KOPT-K1 (cell line): ENCODE measurements around the gene SIAH3.

Source experiments
- H3K27ac ChIP-seq: fragments of 200-600 bp; sonication (generic); 2 replicates; pipeline ENCODE4 v1.5.1; 2016; ENCODE audit warnings: antibody characterized with exemption, mild to moderate bottlenecking, low read depth, low read length; ENCODE audit not compliant: poor library complexity, severe bottlenecking
- H3K36me3 ChIP-seq: fragments of 200-600 bp; sonication (generic); 2 replicates; pipeline ENCODE4 v1.5.1; 2017; ENCODE audit warnings: antibody characterized with exemption, mild to moderate bottlenecking, low read length, moderate library complexity; ENCODE audit not compliant: insufficient read depth
- H3K9me3 ChIP-seq: fragments of 200-600 bp; sonication (generic); 2 replicates; pipeline ENCODE4 v1.5.1; 2017; ENCODE audit warnings: antibody characterized with exemption, low read length, mild to moderate bottlenecking; ENCODE audit not compliant: insufficient read depth, poor library complexity, severe bottlenecking

Gene SIAH3

GRCh38 chr13:45838171-45838745, 13.3 kb downstream of the SIAH3 start:
- H3K27ac ChIP-seq: no peak overlapping the region
- H3K9me3 ChIP-seq: no peaks in the 10 kb centered on the region
- H3K36me3 ChIP-seq: no peaks in the 10 kb centered on the region

GRCh38 chr13:45837111-45837510, 14.4 kb downstream of the SIAH3 start:
- H3K36me3 ChIP-seq: no peaks in the 10 kb centered on the region
- H3K9me3 ChIP-seq: no peaks in the 10 kb centered on the region
- no peak overlapping the region for H3K27ac ChIP-seq

DNA sequence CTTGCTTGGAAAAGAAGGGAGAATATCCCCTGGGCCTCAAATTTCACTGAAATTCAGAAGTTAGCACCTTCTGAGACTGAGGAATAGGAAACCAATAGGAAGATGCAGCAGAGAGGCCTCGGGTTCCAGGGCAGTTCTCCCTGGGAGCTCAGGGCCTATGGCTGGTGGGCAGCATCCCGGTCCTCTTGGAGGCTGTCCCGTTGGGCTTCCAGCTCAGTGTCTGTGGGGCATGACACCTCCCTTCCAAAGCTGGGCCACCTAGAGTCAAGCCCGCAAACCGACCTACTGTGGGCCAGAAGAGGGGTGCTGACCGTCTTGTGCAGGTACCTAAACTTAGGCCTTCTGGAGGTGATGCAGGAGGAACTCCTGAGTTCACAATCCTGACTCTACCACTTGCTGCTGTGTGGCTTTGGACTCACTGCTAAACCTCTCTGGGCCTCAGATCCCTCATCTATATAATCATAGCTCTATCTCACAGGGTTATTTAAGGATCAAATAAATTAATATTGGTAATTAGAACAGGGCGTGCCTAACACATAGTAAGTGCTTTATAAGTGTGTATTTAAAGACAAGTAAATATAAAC, 17.1 kb downstream of the SIAH3 start:
- Histone ChIP-seq H3K36me3 (no peaks in the 10 kb centered on the region), H3K27ac (no peak overlapping the region), H3K9me3 (no peaks in the 10 kb centered on the region)

GRCh38 chr13:45833663-45834375, 17.7 kb downstream of the SIAH3 start:
- no peaks in the 10 kb centered on the region for H3K9me3 ChIP-seq
- H3K27ac ChIP-seq: no peak overlapping the region
- H3K36me3 ChIP-seq: no peaks in the 10 kb centered on the region

DNA sequence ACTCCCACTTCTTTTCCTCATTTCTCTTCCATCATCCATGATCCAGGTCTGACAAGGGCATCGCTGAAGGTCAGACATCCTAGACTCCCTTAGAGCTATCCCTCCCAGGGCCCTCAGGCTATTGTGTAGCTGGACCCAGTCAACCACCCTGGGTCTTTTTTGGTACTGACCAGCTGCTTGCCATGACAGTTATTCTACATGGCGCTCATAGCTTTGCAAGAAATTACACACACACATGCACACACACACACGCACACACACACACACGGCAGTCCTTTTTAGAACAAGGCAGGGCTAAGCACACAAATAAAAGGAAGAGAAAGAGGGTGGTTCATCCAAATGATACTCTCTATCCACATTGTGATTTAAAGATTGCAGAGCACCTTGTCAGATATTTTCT, 18.3 kb downstream of the SIAH3 start:
- H3K9me3 ChIP-seq: no peaks in the 10 kb centered on the region
- no peak overlapping the region for H3K27ac ChIP-seq
- no peaks in the 10 kb centered on the region for H3K36me3 ChIP-seq

DNA sequence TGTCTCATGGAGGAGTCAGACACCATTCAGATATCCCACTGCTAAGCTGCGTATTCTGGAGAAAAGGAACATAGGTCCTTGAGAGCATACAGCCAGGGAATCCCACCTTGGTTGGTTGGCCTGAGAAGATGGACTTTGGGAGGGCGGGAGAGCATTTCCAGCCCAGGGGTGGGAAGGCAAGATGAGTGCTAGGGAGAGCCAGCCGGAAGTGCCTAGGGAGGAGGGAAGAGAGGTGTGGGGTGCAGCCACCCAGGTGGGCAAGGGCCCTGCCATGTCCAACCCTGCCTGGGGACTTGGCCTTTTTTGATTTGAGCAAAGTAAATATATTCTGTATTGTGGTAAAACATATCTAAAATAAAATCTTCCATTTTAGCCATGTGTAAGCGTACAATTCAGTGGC, 19.7 kb downstream of the SIAH3 start:
- Histone ChIP-seq H3K36me3 (no peaks in the 10 kb centered on the region), H3K27ac (no peak overlapping the region), H3K9me3 (no peaks in the 10 kb centered on the region)

GRCh38 chr13:45830121-45830520, 21.4 kb downstream of the SIAH3 start:
- no peaks in the 10 kb centered on the region for H3K9me3 ChIP-seq
- H3K27ac ChIP-seq: no peak overlapping the region
- no peaks in the 10 kb centered on the region for H3K36me3 ChIP-seq

DNA sequence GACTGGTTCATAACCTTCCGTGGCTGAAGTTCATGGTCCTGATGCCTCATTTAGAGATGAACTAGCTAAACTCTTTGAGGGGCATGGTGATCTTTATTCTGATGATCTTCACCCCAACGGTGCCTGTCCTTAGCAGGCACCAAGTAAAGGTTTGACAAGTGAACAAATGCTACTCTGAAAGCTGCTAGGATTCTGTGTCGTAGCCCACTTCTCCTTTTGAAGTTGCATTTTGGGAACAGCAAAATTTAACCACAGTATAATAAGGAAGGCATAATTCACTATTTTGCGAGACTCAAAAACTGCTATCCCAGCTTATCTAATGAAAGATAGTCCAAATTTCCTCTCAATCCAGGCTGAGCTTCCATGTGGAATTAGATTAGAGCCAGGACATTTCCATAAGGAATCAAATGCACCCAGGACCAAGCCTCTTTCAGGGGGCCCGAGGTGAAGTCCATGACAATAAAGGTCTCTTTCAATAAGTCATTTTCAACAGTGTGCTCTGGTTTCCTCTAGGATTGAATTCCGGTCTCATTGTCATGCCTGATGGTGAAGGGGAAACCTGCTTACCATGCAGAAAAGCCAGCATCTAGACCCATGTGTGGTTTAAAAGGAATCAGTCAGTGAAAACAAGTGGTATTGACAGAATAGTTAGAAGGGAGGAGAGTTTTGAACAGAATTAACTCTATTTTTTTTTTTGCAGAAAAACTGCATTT, 23.1 kb downstream of the SIAH3 start:
- H3K9me3 ChIP-seq: no peaks in the 10 kb centered on the region
- H3K36me3 ChIP-seq: no peaks in the 10 kb centered on the region
- no peak overlapping the region for H3K27ac ChIP-seq

DNA sequence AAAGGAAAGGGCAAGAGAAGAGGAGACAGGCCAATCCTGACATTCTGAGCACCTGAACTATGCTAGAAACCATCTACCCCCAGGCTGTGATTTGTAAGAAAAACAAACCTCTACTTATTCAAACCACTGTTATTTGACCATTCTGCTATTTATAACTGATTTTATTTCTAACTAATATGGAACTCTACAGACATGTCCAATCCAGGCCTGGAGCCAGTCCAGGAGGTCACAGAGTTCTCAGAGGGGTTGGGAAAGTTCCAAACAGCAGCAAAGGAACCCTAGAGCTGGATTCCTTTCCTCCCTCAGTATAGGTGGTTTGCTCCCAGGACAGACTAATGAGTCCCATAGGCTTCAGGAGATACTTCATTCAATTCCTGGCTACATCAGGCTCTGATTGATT, 24.2 kb downstream of the SIAH3 start:
- no peaks in the 10 kb centered on the region for H3K9me3 ChIP-seq
- H3K36me3 ChIP-seq: no peaks in the 10 kb centered on the region
- no peak overlapping the region for H3K27ac ChIP-seq

DNA sequence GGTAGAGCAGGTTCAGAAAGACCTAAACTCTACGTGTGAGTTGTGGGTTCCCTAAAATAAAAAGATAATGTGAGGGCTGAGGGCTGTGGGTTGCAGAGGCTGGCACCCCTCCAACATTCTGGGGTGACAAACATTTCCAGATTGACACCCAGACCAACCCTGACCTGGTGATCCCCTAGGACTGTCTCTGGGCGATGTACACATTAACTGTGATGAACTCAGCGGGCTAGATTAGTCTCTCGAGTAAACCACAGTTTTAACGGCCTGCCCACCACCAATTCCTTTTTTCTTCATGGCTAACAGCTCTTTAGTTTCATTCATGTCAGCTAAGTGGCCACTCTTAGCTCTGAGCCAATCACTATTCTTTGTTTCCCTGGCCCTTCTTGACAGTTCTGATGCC, 24.8 kb downstream of the SIAH3 start:
- Histone ChIP-seq H3K9me3 (no peaks in the 10 kb centered on the region), H3K27ac (no peak overlapping the region)

GRCh38 chr13:45825387-45825650, 26.2 kb downstream of the SIAH3 start:
- no peaks in the 10 kb centered on the region for H3K36me3 ChIP-seq
- H3K9me3 ChIP-seq: no peaks in the 10 kb centered on the region
- H3K27ac ChIP-seq: no peak overlapping the region

More for the DNA sequence above, 24.8 kb downstream of the SIAH3 start:
- no peaks in the 10 kb centered on the region for H3K36me3 ChIP-seq

DNA sequence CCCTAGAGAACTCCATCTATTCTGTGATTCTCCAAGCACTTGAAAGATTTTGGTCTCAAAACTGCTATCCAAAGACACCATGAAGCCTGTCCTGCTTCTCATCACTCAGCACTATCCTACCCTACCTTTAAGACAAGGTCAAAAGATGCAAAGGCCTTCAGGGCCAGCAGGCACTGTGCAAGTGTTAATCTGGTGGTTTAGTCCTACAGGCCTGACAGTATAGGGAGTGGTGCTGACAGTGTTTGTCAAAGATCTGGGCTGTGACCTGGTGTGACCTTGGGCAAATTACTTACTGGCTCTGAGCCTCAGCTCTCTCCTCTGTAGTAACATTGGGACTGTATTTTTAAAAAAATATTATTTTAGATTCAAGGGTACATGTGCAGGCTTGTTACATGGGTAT, 28.0 kb downstream of the SIAH3 start:
- Histone ChIP-seq H3K9me3 (no peaks in the 10 kb centered on the region), H3K36me3 (no peaks in the 10 kb centered on the region), H3K27ac (no peak overlapping the region)

- no peaks in the 10 kb centered on the region for H3K36me3 ChIP-seq
- H3K9me3 ChIP-seq: no peaks in the 10 kb centered on the region
- no peak overlapping the region for H3K27ac ChIP-seq
Observed at GRCh38 chr13:45821811-45822210, 29.7 kb downstream of the SIAH3 start.

DNA sequence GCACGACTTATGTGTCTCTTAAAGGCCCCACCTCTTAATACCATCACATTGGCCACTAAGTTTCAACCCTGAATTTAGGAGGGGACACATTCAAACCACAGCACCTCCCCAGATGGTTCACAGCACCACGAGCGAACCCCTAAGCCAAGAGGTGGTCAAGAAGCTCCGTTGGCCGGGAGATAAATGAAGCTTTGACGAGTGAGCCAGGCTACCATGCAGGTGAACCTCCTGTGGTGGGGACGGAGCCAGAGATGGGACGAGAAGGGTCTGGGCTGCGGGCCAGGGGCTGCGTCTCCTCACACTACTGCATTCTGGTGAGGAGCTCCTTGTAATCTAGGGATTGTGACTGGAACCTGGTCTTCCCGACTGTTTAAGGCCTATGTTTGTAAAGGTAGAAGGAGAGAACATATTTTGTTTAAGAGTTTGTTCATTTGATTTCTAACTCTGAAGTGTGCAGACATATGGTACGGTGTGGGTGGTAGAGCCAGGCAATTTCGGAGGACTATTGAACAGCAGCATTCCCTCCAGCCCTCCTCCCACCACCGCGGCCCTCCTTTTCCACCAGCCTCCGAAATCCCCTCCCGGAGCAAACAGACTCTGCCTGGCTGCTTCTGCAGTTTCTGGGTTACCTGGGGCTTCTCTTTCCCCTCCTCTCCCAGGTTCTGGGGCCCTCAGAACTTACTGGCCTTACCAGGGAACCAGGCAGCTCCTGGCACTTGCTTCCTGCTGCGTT, 31.3 kb downstream of the SIAH3 start:
- H3K36me3 ChIP-seq: no peaks in the 10 kb centered on the region
- H3K27ac ChIP-seq: no peak overlapping the region
- H3K9me3 ChIP-seq: no peaks in the 10 kb centered on the region

DNA sequence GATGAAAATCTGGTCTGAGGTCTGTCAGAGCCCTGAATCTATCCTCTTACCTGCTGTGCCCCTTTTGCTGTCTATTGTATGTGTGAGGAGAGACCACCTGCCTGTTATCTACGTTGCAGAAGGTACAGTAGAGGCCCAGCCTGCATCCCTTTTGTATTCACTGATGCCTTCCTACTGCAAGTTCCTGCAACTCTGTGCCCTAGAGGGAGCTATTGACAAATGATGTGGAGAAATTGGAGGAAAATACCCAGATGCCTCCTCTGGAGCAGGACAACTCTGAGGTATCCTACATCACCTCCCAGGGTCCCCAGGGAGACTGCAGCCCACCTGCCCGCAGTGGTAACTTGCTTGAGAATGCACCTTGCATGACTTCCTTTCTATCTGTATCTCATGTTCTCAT, 33.7 kb downstream of the SIAH3 start:
- no peaks in the 10 kb centered on the region for H3K36me3 ChIP-seq
- no peak overlapping the region for H3K27ac ChIP-seq
- no peaks in the 10 kb centered on the region for H3K9me3 ChIP-seq
